ENCODE results near the gene RHEBL1.

- TF ChIP-seq CTCF (IDR thresholded peaks at IDR 0.05) = no peak
- no peak for TF ChIP-seq EP300 (IDR thresholded peaks at IDR 0.05)
- no peak for TF ChIP-seq POLR2A (IDR thresholded peaks at IDR 0.05)
Observed at GRCh38 chr12:49104822-49105221, 35.0 kb upstream of the RHEBL1 start.

Data from tibial nerve (tissue), 4 donors.